IMR-90 (cell line): Measurements from ENCODE around the gene RASSF7. TPM values are rescaled to one million over a fixed set of nuclear protein-coding genes. Genes with fewer than 3 reads are reported as not detected.

Source experiments
- ATAC-seq: fragments of 200-7000 bp; cut with Tn5 transposase; 2 replicates; pipeline ENCODE4 v1.9.1; 2020; ENCODE audit warnings: low read depth, mild to moderate bottlenecking, moderate library complexity
- BruUV-seq: library from RNA; stranded (reverse); fragments of 400-500 nt; replicated peaks from 2 replicates; lab custom pipeline; 2021; lab: Mats Ljungman, UMichigan
- CTCF ChIA-PET: fragments of 300-600 bp; formaldehyde crosslinking; extraction: SDS; loops from one replicate; lab custom pipeline; 2021; ENCODE audit warnings: antibody characterized with exemption; lab: Yijun Ruan, JAX
- POLR2A ChIA-PET: fragments of 300-600 bp; sonication (Branson Sonifier 250); formaldehyde crosslinking; loops from one replicate; lab custom pipeline; 2022; ENCODE audit warnings: antibody characterized with exemption; ENCODE audit not compliant: unreplicated experiment; lab: Charles Lee
- DNase-seq: peaks from one replicate; pipeline ENCODE4 v3.0.0; 2013
- H2AFZ ChIP-seq: replicated peaks from 2 replicates; pipeline ENCODE3; 2013; ENCODE audit warnings: low read length, mild to moderate bottlenecking; ENCODE audit not compliant: poor library complexity
- H2AK5ac ChIP-seq: 2 replicates; pipeline ENCODE4 v1.6.1; 2013; ENCODE audit warnings: low read depth, low read length, inconsistent platforms
- H2AK9ac ChIP-seq: replicated peaks from 2 replicates; pipeline ENCODE3; 2013; ENCODE audit warnings: mild to moderate bottlenecking, low read depth, low read length, moderate library complexity; ENCODE audit not compliant: poor library complexity
- H2BK120ac ChIP-seq: 2 replicates; pipeline ENCODE4 v1.6.1; 2013; ENCODE audit warnings: low read depth, low read length, inconsistent platforms
- H2BK15ac ChIP-seq: 3 replicates; pipeline ENCODE4 v1.6.1; 2013; ENCODE audit warnings: low read depth, low read length, inconsistent platforms
- H2BK20ac ChIP-seq: 2 replicates; pipeline ENCODE4 v1.6.1; 2013; ENCODE audit warnings: low read depth, mild to moderate bottlenecking, inconsistent platforms, low read length, moderate library complexity
- H2BK5ac ChIP-seq: 2 replicates; pipeline ENCODE4 v1.6.1; 2013; ENCODE audit warnings: mild to moderate bottlenecking, low read depth, low read length, inconsistent platforms; ENCODE audit not compliant: poor library complexity, severe bottlenecking
- H3K14ac ChIP-seq: replicated peaks from 2 replicates; pipeline ENCODE4 v1.6.1; 2013; ENCODE audit warnings: low read depth, low read length, inconsistent platforms
- H3K18ac ChIP-seq: 2 replicates; pipeline ENCODE4 v1.6.1; 2013; ENCODE audit warnings: low read depth, low read length, control low read depth
- H3K23ac ChIP-seq: 2 replicates; pipeline ENCODE4 v1.6.1; 2013; ENCODE audit warnings: low read depth, low read length, inconsistent platforms
- H3K27ac ChIP-seq: 2 replicates; pipeline ENCODE4 v1.5.1; 2013; ENCODE audit warnings: mild to moderate bottlenecking, control low read depth, low read length; ENCODE audit not compliant: insufficient read depth
- H3K27me3 ChIP-seq: 2 replicates; pipeline ENCODE4 v1.6.1; 2013; ENCODE audit warnings: low read length; ENCODE audit not compliant: control insufficient read depth, insufficient read depth
- H3K36me3 ChIP-seq: 2 replicates; pipeline ENCODE4 v1.6.1; 2013; ENCODE audit warnings: low read length, mixed read lengths; ENCODE audit not compliant: control insufficient read depth, insufficient read depth
- H3K4ac ChIP-seq: 2 replicates; pipeline ENCODE4 v1.6.1; 2013; ENCODE audit warnings: low read depth, low read length, inconsistent platforms
- H3K4me1 ChIP-seq: 2 replicates; pipeline ENCODE4 v1.6.1; 2013; ENCODE audit warnings: low read length, mixed read lengths; ENCODE audit not compliant: control insufficient read depth, insufficient read depth
- H3K4me2 ChIP-seq: 2 replicates; pipeline ENCODE4 v1.6.1; 2013; ENCODE audit warnings: low read depth, mild to moderate bottlenecking, control low read depth, low read length, moderate library complexity
- H3K4me3 ChIP-seq: 2 replicates; pipeline ENCODE4 v1.5.1; 2013; ENCODE audit warnings: low read depth, mild to moderate bottlenecking, control low read depth, low read length, moderate library complexity; ENCODE audit not compliant: insufficient read depth
- H3K56ac ChIP-seq: 2 replicates; pipeline ENCODE4 v1.6.1; 2013; ENCODE audit warnings: low read length, inconsistent platforms; ENCODE audit not compliant: insufficient read depth; ENCODE audit errors: extremely low read depth
- H3K79me1 ChIP-seq, 2 experiments: 2 replicates each; pipeline ENCODE4 v1.6.1; 2013; ENCODE audit warnings: low read length in 2 of 2, inconsistent platforms in 1 of 2, low read depth in 1 of 2
- H3K9ac ChIP-seq: 2 replicates; pipeline ENCODE4 v1.6.1; 2013; ENCODE audit warnings: low read depth, low read length, control low read depth
- H3K9me1 ChIP-seq: 2 replicates; pipeline ENCODE4 v1.6.1; 2013; ENCODE audit warnings: low read length, inconsistent platforms; ENCODE audit not compliant: insufficient read depth
- H3K9me3 ChIP-seq: 2 replicates; pipeline ENCODE4 v1.6.1; 2013; ENCODE audit warnings: low read length; ENCODE audit not compliant: control insufficient read depth, insufficient read depth
- H4K20me1 ChIP-seq: 2 replicates; pipeline ENCODE4 v1.6.1; 2013; ENCODE audit warnings: low read length, inconsistent platforms; ENCODE audit not compliant: insufficient read depth
- H4K5ac ChIP-seq: 2 replicates; pipeline ENCODE4 v1.6.1; 2013; ENCODE audit warnings: mild to moderate bottlenecking, low read depth, low read length, control low read depth
- H4K8ac ChIP-seq, 2 experiments: 2 replicates each; pipeline ENCODE4 v1.6.1; 2013; ENCODE audit warnings: low read depth in 2 of 2, low read length in 2 of 2, control low read depth in 1 of 2, inconsistent platforms in 1 of 2
- H4K91ac ChIP-seq: 2 replicates; pipeline ENCODE4 v1.6.1; 2013; ENCODE audit warnings: low read depth, low read length, inconsistent platforms; ENCODE audit not compliant: insufficient read depth
- BHLHE40 ChIP-seq: fragments of 150-350 bp; IDR thresholded peaks from 2 replicates; pipeline ENCODE4 v1.6.1; 2016; ENCODE audit warnings: mild to moderate bottlenecking, low read depth, low read length
- CEBPB ChIP-seq: IDR thresholded peaks from 2 replicates; pipeline ENCODE4 v1.6.1; 2012; ENCODE audit warnings: low read depth, low read length, improper control_type of control experiment
- CHD1 ChIP-seq: IDR thresholded peaks from 2 replicates; pipeline ENCODE4 v1.6.1; 2012; ENCODE audit warnings: low read depth, low read length, improper control_type of control experiment
- CTCF ChIP-seq: conservative IDR thresholded peaks from 2 replicates; pipeline ENCODE4 v1.5.1; 2012; ENCODE audit warnings: mild to moderate bottlenecking, low read depth, low read length, improper control_type of control experiment
- ELK1 ChIP-seq: fragments of 150-350 bp; IDR thresholded peaks from 2 replicates; pipeline ENCODE4 v1.6.1; 2016; ENCODE audit warnings: low read depth, mild to moderate bottlenecking, low read length, moderate library complexity, borderline replicate concordance
- FOS ChIP-seq: fragments of 150-350 bp; IDR thresholded peaks from 2 replicates; pipeline ENCODE4 v1.6.1; 2016; ENCODE audit warnings: low read depth, low read length
- MAFK ChIP-seq: IDR thresholded peaks from 2 replicates; pipeline ENCODE4 v1.6.1; 2012; ENCODE audit warnings: low read depth, low read length, improper control_type of control experiment
- MAZ ChIP-seq: IDR thresholded peaks from 2 replicates; pipeline ENCODE4 v1.6.1; 2012; ENCODE audit warnings: low read depth, mild to moderate bottlenecking, low read length, improper control_type of control experiment, moderate library complexity, borderline replicate concordance
- MXI1 ChIP-seq: IDR thresholded peaks from 2 replicates; pipeline ENCODE4 v1.6.1; 2012; ENCODE audit warnings: low read depth, mild to moderate bottlenecking, low read length, moderate library complexity, borderline replicate concordance
- RAD21 ChIP-seq: IDR thresholded peaks from 2 replicates; pipeline ENCODE4 v1.6.1; 2012; ENCODE audit warnings: low read length, improper control_type of control experiment
- RCOR1 ChIP-seq: IDR thresholded peaks from 2 replicates; pipeline ENCODE4 v1.6.1; 2012; ENCODE audit warnings: mild to moderate bottlenecking, low read length, improper control_type of control experiment; ENCODE audit not compliant: insufficient replicate concordance
- RFX5 ChIP-seq: IDR thresholded peaks from 2 replicates; pipeline ENCODE4 v1.8.0; 2012; ENCODE audit warnings: low read depth, mild to moderate bottlenecking, low read length, moderate library complexity
- SMC3 ChIP-seq: fragments of 150-350 bp; IDR thresholded peaks from 2 replicates; pipeline ENCODE4 v1.6.1; 2016; ENCODE audit warnings: low read depth, mild to moderate bottlenecking, antibody characterized with exemption, low read length, moderate library complexity
- USF2 ChIP-seq: fragments of 150-350 bp; IDR thresholded peaks from 2 replicates; pipeline ENCODE4 v1.6.1; 2017; ENCODE audit warnings: mild to moderate bottlenecking, antibody characterized with exemption, low read length, low read depth
- WGBS, 2 experiments: methylation state at CpG; one replicate each; pipeline versions ENCODE4 v1.1.5 to v1.1.7; 2013; ENCODE audit warnings: missing lambda C conversion rate in 2 of 2; ENCODE audit not compliant: insufficient read length in 1 of 2; ENCODE audit errors: extremely low coverage in 2 of 2; 5-methylcytosine and 5-hydroxymethylcytosine counted together
- dilution Hi-C: fragments of 300-500 bp; cut with HindIII; formaldehyde crosslinking; loops from one replicate; pipeline ENCODE4 v1.14.3; 2018; ENCODE audit warnings: low sequenced_read_pairs; ENCODE audit not compliant: unreplicated experiment
- in situ Hi-C: fragments of 300-500 bp; cut with MboI; formaldehyde crosslinking; loops from 3 replicates; pipeline ENCODE4 v1.14.3; 2019; ENCODE audit warnings: low sequenced_read_pairs, inconsistent platforms, mixed read lengths
- intact Hi-C: fragments of 100-400 bp; cut with micrococcal nuclease; formaldehyde crosslinking; loops from 2 replicates; pipeline ENCODE4 v1.10.0; 2022
- polyA plus RNA-seq, 3 experiments: library from polyadenylated mRNA; depleted of rRNA; stranded (reverse); fragments of >200 nt; gene quantifications; 2 replicates each; pipeline ENCODE4 v1.2.3, GENCODE V29; 2012; ENCODE audit warnings: low replicate concordance in 1 of 3
- total RNA-seq: library from RNA; depleted of rRNA; stranded (reverse); fragments of >200 nt; gene quantifications from 2 replicates; pipeline ENCODE4 v1.2.3, GENCODE V29; 2012

Gene RASSF7
- total and polyA plus RNA-seq, 2 of the 4 experiments (the other 2 are of a cell fraction) = 6.8 to 18.5 TPM

GRCh38 chr11:590997-591396 lies 30.2 kb downstream of the RASSF7 start:
- 100% methylated on average over 1 of the region's 11 CpGs; no CpG with 5 or more reads in 1 of the 2 experiments for WGBS, 2 experiments

More at GRCh38 chr11:590997-591396, 30.2 kb downstream of the RASSF7 start:
- Histone ChIP-seq H3K14ac (no peak overlapping the region), H2AK9ac (no peak overlapping the region), H2BK120ac (no peak overlapping the region), H3K9ac (no peak overlapping the region), H3K9me3 (no peaks in the 10 kb centered on the region), H3K56ac (no peak overlapping the region), H4K8ac (no peak overlapping the region), H3K27ac (no peak overlapping the region), H2AFZ (no peak overlapping the region), H3K18ac (no peak overlapping the region), H4K91ac (no peak overlapping the region), H3K4me3 (no peak overlapping the region), H4K20me1 (peaks cover 69% of the 10 kb centered on the region), H4K5ac (no peak overlapping the region), H3K79me1 (peaks cover 32 to 72% of the 10 kb centered on the region in 2 experiments), H2BK15ac (no peak overlapping the region), H3K27me3 (no peaks in the 10 kb centered on the region), H2BK5ac (no peak overlapping the region), H2AK5ac (no peak overlapping the region), H3K9me1 (peaks cover 4% of the 10 kb centered on the region; the same call in 1 of the 2 replicates), H2BK20ac (no peak overlapping the region), H3K4me1 (peaks cover 7% of the 10 kb centered on the region; the same call in 1 of the 2 replicates), H3K36me3 (peaks cover 66% of the 10 kb centered on the region), H3K23ac (no peak overlapping the region), H3K4ac (no peak overlapping the region), H3K4me2 (no peak overlapping the region)
- BruUV-seq = no TSS peak
- no peak for DNase-seq
- TF ChIP-seq USF2 (no peak), MAZ (no peak), MXI1 (no peak), MAFK (no peak), RAD21 (no peak), CEBPB (no peak), CHD1 (no peak), FOS (no peak), RCOR1 (no peak), BHLHE40 (no peak), RFX5 (no peak), SMC3 (no peak), CTCF (no peak), ELK1 (no peak)
- CTCF ChIA-PET = no interaction called here
- in situ Hi-C loops = no loop called here
- POLR2A ChIA-PET = no interaction called here
- dilution Hi-C loops = no loop called here
- intact Hi-C loops = no loop called here
- ATAC-seq = no peak
